KMS-11 (cell line): ENCODE measurements around the gene CSF2RB.

Source experiments
- H2AFZ ChIP-seq: fragments of 200-600 bp; sonication (generic); 2 replicates; pipeline ENCODE4 v1.6.1; 2016; ENCODE audit warnings: antibody characterized with exemption, mixed run types, low read depth
- H3K27ac ChIP-seq: fragments of 200-600 bp; sonication (generic); 2 replicates; pipeline ENCODE4 v1.6.1; 2016; ENCODE audit warnings: mild to moderate bottlenecking, mixed run types
- H3K27me3 ChIP-seq: fragments of 200-600 bp; sonication (generic); 2 replicates; pipeline ENCODE4 v1.6.1; 2017; ENCODE audit warnings: mild to moderate bottlenecking, low read depth, mixed run types, moderate library complexity; ENCODE audit not compliant: insufficient read depth
- H3K36me3 ChIP-seq: fragments of 200-600 bp; sonication (generic); 2 replicates; pipeline ENCODE4 v1.6.1; 2017; ENCODE audit warnings: mild to moderate bottlenecking, mixed run types; ENCODE audit not compliant: insufficient read depth
- H3K4me1 ChIP-seq: fragments of 200-600 bp; sonication (generic); 2 replicates; pipeline ENCODE4 v1.6.1; 2016; ENCODE audit warnings: mild to moderate bottlenecking, low read depth, mixed run types; ENCODE audit not compliant: poor library complexity, severe bottlenecking
- H3K4me2 ChIP-seq: fragments of 200-600 bp; sonication (generic); 2 replicates; pipeline ENCODE4 v1.7.0; 2016; ENCODE audit warnings: mild to moderate bottlenecking, mixed run types
- H3K4me3 ChIP-seq: fragments of 200-600 bp; sonication (generic); IDR thresholded peaks from 2 replicates; pipeline ENCODE4 v1.6.1; 2017; ENCODE audit warnings: low read depth, low read length, mixed read lengths; ENCODE audit not compliant: insufficient read depth
- H3K79me2 ChIP-seq: fragments of 200-600 bp; sonication (generic); 2 replicates; pipeline ENCODE4 v1.6.1; 2016; ENCODE audit warnings: low read depth, mixed run types; ENCODE audit not compliant: insufficient read depth
- H3K9ac ChIP-seq: fragments of 200-600 bp; sonication (generic); 2 replicates; pipeline ENCODE4 v1.6.1; 2016; ENCODE audit warnings: mild to moderate bottlenecking, mixed run types
- H4K20me1 ChIP-seq: fragments of 200-600 bp; sonication (generic); 2 replicates; pipeline ENCODE4 v1.6.1; 2016; ENCODE audit warnings: mild to moderate bottlenecking, mixed run types; ENCODE audit not compliant: insufficient read depth
- TF ChIP-seq, protein P1 (sequence below): fragments of 200-600 bp; sonication (generic); conservative IDR thresholded peaks from 2 replicates; pipeline ENCODE4 v1.6.1; 2017; ENCODE audit warnings: low read depth, mild to moderate bottlenecking, antibody characterized with exemption, low read length, moderate library complexity, mixed read lengths

The CSF2RB gene

DNA sequence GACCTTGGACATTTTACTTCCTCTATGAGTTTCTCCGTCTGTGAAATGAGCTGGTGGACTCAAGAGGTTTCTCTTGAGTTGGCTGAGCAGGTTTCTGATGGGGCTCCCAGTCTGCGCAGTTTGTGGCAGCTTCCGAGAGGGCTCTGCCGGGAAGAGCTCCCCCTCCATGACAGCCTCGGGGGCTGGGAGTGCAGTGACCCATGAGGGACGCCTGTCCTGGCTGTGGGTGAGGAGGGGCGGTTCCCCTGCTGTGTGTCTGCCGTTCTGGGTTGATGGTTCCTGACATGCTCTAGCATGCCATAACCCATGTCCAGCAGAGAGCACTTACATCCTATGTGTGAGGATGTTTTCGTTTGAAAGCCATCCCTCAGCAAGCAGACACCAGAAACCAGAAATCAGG lies 14.8 kb downstream of the CSF2RB start:
- H3K79me2 ChIP-seq, result no peaks in the 10 kb centered on the region
- TF ChIP-seq, protein P1, sequence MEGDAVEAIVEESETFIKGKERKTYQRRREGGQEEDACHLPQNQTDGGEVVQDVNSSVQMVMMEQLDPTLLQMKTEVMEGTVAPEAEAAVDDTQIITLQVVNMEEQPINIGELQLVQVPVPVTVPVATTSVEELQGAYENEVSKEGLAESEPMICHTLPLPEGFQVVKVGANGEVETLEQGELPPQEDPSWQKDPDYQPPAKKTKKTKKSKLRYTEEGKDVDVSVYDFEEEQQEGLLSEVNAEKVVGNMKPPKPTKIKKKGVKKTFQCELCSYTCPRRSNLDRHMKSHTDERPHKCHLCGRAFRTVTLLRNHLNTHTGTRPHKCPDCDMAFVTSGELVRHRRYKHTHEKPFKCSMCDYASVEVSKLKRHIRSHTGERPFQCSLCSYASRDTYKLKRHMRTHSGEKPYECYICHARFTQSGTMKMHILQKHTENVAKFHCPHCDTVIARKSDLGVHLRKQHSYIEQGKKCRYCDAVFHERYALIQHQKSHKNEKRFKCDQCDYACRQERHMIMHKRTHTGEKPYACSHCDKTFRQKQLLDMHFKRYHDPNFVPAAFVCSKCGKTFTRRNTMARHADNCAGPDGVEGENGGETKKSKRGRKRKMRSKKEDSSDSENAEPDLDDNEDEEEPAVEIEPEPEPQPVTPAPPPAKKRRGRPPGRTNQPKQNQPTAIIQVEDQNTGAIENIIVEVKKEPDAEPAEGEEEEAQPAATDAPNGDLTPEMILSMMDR, result no peak
- no peak overlapping the region for H3K27ac ChIP-seq
- no peaks in the 10 kb centered on the region for H3K36me3 ChIP-seq
- no peak overlapping the region for H2AFZ ChIP-seq
- H3K4me2 ChIP-seq, result no peak overlapping the region
- H3K27me3 ChIP-seq, result peaks cover 17% of the 10 kb centered on the region; the same call in 1 of the 2 replicates
- peaks cover 19% of the 10 kb centered on the region for H3K4me1 ChIP-seq
- H3K9ac ChIP-seq, result no peak overlapping the region
- H3K4me3 ChIP-seq, result no peak overlapping the region
- no peaks in the 10 kb centered on the region for H4K20me1 ChIP-seq

DNA sequence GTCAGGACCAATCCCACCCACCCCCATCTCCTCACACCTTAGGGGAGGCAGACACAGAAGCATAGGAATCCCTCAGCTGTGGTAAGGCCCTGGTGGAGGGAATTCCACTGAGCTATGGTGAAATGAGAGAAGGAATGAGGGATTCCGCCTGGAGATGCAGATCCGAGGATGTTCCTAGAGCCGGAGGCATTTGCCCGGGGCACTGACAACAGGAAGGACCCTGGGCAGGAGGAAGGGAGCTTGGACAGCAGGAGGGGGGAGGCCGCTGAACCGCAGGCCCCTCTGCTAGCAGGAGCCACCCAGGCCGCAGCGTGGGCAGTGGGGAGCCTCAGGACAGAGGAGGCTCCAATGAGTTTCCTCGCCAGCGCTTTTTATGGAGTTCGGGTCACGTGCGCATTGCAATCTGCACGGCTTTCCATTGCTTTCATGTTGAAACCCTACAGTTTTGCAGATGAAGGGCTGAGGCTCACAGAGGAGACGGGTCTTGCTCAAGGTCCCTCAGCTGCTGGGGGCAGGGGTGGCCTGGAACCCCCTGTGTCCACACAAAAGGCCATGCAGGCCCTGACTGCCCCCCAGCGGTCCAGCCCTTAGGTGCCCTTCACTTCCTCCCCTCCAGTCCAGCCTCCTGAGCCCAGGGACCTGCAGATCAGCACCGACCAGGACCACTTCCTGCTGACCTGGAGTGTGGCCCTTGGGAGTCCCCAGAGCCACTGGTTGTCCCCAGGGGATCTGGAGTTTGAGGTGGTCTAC lies 15.5 kb downstream of the CSF2RB start:
- Histone ChIP-seq H2AFZ (no peak overlapping the region), H3K9ac (no peak overlapping the region), H3K27ac (no peak overlapping the region), H3K4me2 (peak overlapping the region; percentile 41; the same call in 1 of the 2 replicates), H3K27me3 (peaks cover 15% of the 10 kb centered on the region; the same call in 1 of the 2 replicates), H3K36me3 (no peaks in the 10 kb centered on the region), H4K20me1 (no peaks in the 10 kb centered on the region), H3K4me1 (peaks cover 19% of the 10 kb centered on the region), H3K79me2 (no peaks in the 10 kb centered on the region), H3K4me3 (no peak overlapping the region)
- TF ChIP-seq, protein P1, result no peak

GRCh38 chr22:36929621-36930020 lies 16.2 kb downstream of the CSF2RB start:
- Histone ChIP-seq H2AFZ (no peak overlapping the region), H3K27ac (no peak overlapping the region; the same call in 1 of the 2 replicates), H3K9ac (no peak overlapping the region), H3K36me3 (no peaks in the 10 kb centered on the region), H3K4me2 (peak overlapping the region; percentile 41; the same call in 1 of the 2 replicates), H3K79me2 (no peaks in the 10 kb centered on the region), H3K4me1 (peaks cover 19% of the 10 kb centered on the region), H3K4me3 (no peak overlapping the region), H3K27me3 (peaks cover 15% of the 10 kb centered on the region; the same call in 1 of the 2 replicates), H4K20me1 (no peaks in the 10 kb centered on the region)
- TF ChIP-seq, protein P1, result no peak

DNA sequence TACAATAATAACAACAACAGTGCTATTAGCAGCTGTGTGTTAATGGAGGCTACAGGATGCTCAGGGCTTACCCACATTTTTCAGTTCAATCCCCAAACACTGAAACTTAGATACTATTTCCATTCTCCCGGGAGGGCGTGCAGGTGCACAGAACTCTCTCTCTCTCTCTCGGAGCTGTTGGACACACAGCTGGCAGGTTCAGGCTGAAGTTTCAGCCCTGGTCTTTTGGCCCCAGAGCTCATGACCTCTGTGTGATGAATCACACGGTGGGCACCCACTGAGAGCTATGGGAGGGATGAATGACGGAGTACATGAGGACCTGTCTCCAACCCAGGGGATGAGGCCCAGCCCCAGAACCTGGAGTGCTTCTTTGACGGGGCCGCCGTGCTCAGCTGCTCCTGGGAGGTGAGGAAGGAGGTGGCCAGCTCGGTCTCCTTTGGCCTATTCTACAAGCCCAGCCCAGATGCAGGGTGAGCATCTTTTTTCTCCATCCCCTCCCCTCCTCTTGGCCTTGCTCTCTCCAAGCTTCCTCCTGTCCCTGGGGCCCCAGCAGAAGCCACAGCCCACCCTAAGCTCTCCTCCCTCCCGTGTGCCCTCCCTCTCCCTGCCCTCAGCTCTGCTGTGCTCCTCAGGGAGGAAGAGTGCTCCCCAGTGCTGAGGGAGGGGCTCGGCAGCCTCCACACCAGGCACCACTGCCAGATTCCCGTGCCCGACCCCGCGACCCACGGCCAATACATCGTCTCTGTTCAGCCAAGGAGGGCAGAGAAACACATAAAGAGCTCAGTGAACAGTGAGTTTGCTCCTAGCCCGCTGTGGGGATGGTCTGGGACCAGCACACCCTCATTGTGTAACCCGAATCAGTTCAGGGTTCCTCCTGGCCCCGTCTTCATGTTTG lies 16.9 kb downstream of the CSF2RB start:
- Histone ChIP-seq H3K4me1 (peaks cover 19% of the 10 kb centered on the region), H3K4me2 (peak overlapping the region; percentile 41; the same call in 1 of the 2 replicates)

More for the DNA sequence above, 16.9 kb downstream of the CSF2RB start:
- no peak overlapping the region; the same call in 1 of the 2 replicates for H2AFZ ChIP-seq
- TF ChIP-seq, protein P1, result no peak
- H3K27me3 ChIP-seq, result peaks cover 15% of the 10 kb centered on the region; the same call in 1 of the 2 replicates
- H3K4me3 ChIP-seq, result no peak overlapping the region
- no peaks in the 10 kb centered on the region for H3K79me2 ChIP-seq
- no peak overlapping the region; the same call in 1 of the 2 replicates for H3K27ac ChIP-seq
- H3K9ac ChIP-seq, result no peak overlapping the region
- no peaks in the 10 kb centered on the region for H3K36me3 ChIP-seq
- no peaks in the 10 kb centered on the region for H4K20me1 ChIP-seq
